Measurements from ENCODE around the gene HDAC4.

DNA sequence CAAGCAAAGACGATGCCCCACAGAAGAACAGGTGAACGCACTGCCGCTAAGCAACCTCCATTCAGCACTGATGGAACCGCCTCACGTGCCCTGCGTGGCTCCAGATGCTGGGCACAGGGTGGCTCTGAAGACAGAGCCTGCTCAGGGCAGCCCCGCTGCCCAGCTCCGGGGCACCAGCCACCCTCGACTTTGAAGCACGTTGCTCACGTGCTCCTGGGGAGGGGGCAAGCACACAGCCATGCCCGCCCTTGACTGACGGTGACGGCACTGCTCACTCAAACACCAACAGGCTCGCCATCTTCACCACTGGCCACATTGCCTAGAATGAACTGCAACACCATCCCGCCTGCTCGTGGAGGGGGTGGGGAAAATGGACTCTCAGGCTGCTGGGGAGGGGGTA, 251.3 kb downstream of the HDAC4 start:
- no peak for TF ChIP-seq SRF (IDR thresholded peaks at IDR 0.05; ENCODE audit: low read depth)
- TF ChIP-seq, protein P1, sequence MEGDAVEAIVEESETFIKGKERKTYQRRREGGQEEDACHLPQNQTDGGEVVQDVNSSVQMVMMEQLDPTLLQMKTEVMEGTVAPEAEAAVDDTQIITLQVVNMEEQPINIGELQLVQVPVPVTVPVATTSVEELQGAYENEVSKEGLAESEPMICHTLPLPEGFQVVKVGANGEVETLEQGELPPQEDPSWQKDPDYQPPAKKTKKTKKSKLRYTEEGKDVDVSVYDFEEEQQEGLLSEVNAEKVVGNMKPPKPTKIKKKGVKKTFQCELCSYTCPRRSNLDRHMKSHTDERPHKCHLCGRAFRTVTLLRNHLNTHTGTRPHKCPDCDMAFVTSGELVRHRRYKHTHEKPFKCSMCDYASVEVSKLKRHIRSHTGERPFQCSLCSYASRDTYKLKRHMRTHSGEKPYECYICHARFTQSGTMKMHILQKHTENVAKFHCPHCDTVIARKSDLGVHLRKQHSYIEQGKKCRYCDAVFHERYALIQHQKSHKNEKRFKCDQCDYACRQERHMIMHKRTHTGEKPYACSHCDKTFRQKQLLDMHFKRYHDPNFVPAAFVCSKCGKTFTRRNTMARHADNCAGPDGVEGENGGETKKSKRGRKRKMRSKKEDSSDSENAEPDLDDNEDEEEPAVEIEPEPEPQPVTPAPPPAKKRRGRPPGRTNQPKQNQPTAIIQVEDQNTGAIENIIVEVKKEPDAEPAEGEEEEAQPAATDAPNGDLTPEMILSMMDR (IDR thresholded peaks at IDR 0.05 in 2 of 3, conservative IDR thresholded peaks at IDR 0.05 in 1 of 3; ENCODE audit: borderline replicate concordance in 1 of 3, insufficient read depth in 1 of 3, low read depth in 2 of 3, low read length in 2 of 3), result no peak
- no peak for TF ChIP-seq SP1 (IDR thresholded peaks at IDR 0.05; ENCODE audit: low read depth)
- TF ChIP-seq, protein P2, sequence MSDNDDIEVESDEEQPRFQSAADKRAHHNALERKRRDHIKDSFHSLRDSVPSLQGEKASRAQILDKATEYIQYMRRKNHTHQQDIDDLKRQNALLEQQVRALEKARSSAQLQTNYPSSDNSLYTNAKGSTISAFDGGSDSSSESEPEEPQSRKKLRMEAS (IDR thresholded peaks at IDR 0.05), result no peak
